ENCODE results near the gene RABEP1.

The RABEP1 gene

GRCh38 chr17:5282642-5283217 is 646 bp downstream of the RABEP1 start:
- no peak for DNase-seq

GRCh38 chr17:5283571-5284315 is 1.7 kb downstream of the RABEP1 start:
- DNase-seq = no peak

- DNase-seq = no peak
Measured at GRCh38 chr17:5284681-5285080, 2.6 kb downstream of the RABEP1 start.

GRCh38 chr17:5286846-5287245 is 4.8 kb downstream of the RABEP1 start:
- DNase-seq = no peak

GRCh38 chr17:5291683-5292350 is 9.7 kb downstream of the RABEP1 start:
- DNase-seq = no peak

GRCh38 chr17:5297245-5297644 is 15.2 kb downstream of the RABEP1 start:
- no peak for DNase-seq

GRCh38 chr17:5299383-5299782 is 17.3 kb downstream of the RABEP1 start:
- no peak for DNase-seq

- DNase-seq = no peak
Measured at GRCh38 chr17:5304636-5305035, 22.6 kb downstream of the RABEP1 start.

GRCh38 chr17:5309851-5310250 is 27.8 kb downstream of the RABEP1 start:
- DNase-seq = no peak

GRCh38 chr17:5325851-5326250 is 43.8 kb downstream of the RABEP1 start:
- no peak for DNase-seq

- no peak for DNase-seq
Measured at GRCh38 chr17:5329784-5330557, 47.9 kb downstream of the RABEP1 start.

- no peak for DNase-seq
Measured at GRCh38 chr17:5330981-5331380, 48.9 kb downstream of the RABEP1 start.

GRCh38 chr17:5331506-5331905 is 49.4 kb downstream of the RABEP1 start:
- DNase-seq = no peak

GRCh38 chr17:5344914-5345313 is 62.8 kb downstream of the RABEP1 start:
- DNase-seq = no peak

- DNase-seq = no peak
Measured at GRCh38 chr17:5352681-5353289, 70.7 kb downstream of the RABEP1 start.

GRCh38 chr17:5354310-5354709 is 72.2 kb downstream of the RABEP1 start:
- DNase-seq = no peak

- DNase-seq = no peak
Measured at GRCh38 chr17:5354886-5355415, 72.9 kb downstream of the RABEP1 start.

- DNase-seq = no peak
Measured at GRCh38 chr17:5355421-5356129, 73.5 kb downstream of the RABEP1 start.

GRCh38 chr17:5361426-5361825 is 79.3 kb downstream of the RABEP1 start:
- no peak for DNase-seq

- no peak for DNase-seq
Measured at GRCh38 chr17:5362162-5362811, 80.2 kb downstream of the RABEP1 start.

GRCh38 chr17:5364156-5364555 is 82.1 kb downstream of the RABEP1 start:
- no peak for DNase-seq

All from effector CD4-positive, alpha-beta T cell (primary cell).